ENCODE measurements around the gene SIGLECL1.

The SIGLECL1 gene

GRCh38 chr19:51253088-51253806 is 2.4 kb downstream of the SIGLECL1 start:
- no peak for DNase-seq

GRCh38 chr19:51256155-51256625 is 5.3 kb downstream of the SIGLECL1 start:
- DNase-seq, result no peak

GRCh38 chr19:51257471-51257870 is 6.6 kb downstream of the SIGLECL1 start:
- DNase-seq, result no peak

- DNase-seq, result no peak
Observed at GRCh38 chr19:51258165-51259160, 7.6 kb downstream of the SIGLECL1 start.

- no peak for DNase-seq
Observed at GRCh38 chr19:51259348-51260245, 8.7 kb downstream of the SIGLECL1 start.

GRCh38 chr19:51263808-51264207 is 12.9 kb downstream of the SIGLECL1 start:
- DNase-seq, result no peak

- no peak for DNase-seq
Observed at GRCh38 chr19:51271067-51271466, 20.2 kb downstream of the SIGLECL1 start.

GRCh38 chr19:51272183-51272810 is 21.4 kb downstream of the SIGLECL1 start:
- DNase-seq, result no peak

GRCh38 chr19:51274049-51274770 is 23.3 kb downstream of the SIGLECL1 start:
- no peak for DNase-seq

- DNase-seq, result no peak
Observed at GRCh38 chr19:51277112-51277511, 26.2 kb downstream of the SIGLECL1 start.

- no peak for DNase-seq
Observed at GRCh38 chr19:51282335-51282734, 31.5 kb downstream of the SIGLECL1 start.

- DNase-seq, result no peak
Observed at GRCh38 chr19:51285682-51286081, 34.8 kb downstream of the SIGLECL1 start.

GRCh38 chr19:51289635-51290034 is 38.8 kb downstream of the SIGLECL1 start:
- no peak for DNase-seq

- no peak for DNase-seq
Observed at GRCh38 chr19:51292971-51293370, 42.1 kb downstream of the SIGLECL1 start.

- no peak for DNase-seq
Observed at GRCh38 chr19:51293571-51294210, 42.8 kb downstream of the SIGLECL1 start.

GRCh38 chr19:51294211-51294976 is 43.5 kb downstream of the SIGLECL1 start:
- no peak for DNase-seq

GRCh38 chr19:51294977-51295375 is 44.1 kb downstream of the SIGLECL1 start:
- no peak for DNase-seq

GRCh38 chr19:51295382-51296126 is 44.7 kb downstream of the SIGLECL1 start:
- no peak for DNase-seq

- DNase-seq, result no peak
Observed at GRCh38 chr19:51296336-51297093, 45.6 kb downstream of the SIGLECL1 start.
